B cell (primary cell): ENCODE results near the gene BEX4. TPM values are rescaled to one million over a fixed set of nuclear protein-coding genes. Genes with fewer than 3 reads are reported as not detected.
"Not testable (repeated sequence)": the region's sequence is repeated elsewhere in the genome, so short reads cannot be mapped to it uniquely, and the experiment has no call there.

Source experiments
- ATAC-seq: fragments of 200-7000 bp; cut with Tn5 transposase; one replicate; pipeline ENCODE4 v1.10.0; 2021; ENCODE audit warnings: low read depth, mild to moderate bottlenecking, moderate number of reproducible peaks, moderate library complexity
- CTCF ChIA-PET: fragments of 350-600 bp; sonication (Branson Sonifier 250); formaldehyde crosslinking; loops from one replicate; lab custom pipeline; 2021; ENCODE audit warnings: antibody characterized with exemption, inconsistent platforms; lab: Charles Lee
- POLR2A ChIA-PET: fragments of 350-600 bp; sonication (Branson Sonifier 250); formaldehyde crosslinking; loops from one replicate; lab custom pipeline; 2021; ENCODE audit warnings: antibody characterized with exemption; lab: Charles Lee
- DNase-seq: peaks from one replicate; pipeline ENCODE4 v3.0.0; 2013
- H2AFZ ChIP-seq: 2 replicates; pipeline ENCODE4 v1.6.1; 2012; ENCODE audit warnings: mild to moderate bottlenecking, low read depth, low read length; ENCODE audit not compliant: insufficient read depth, poor library complexity, severe bottlenecking
- H3K27ac ChIP-seq, 2 donors: 1 replicate in 1 of 2; 2 replicates in 1 of 2; pipeline ENCODE4 v1.5.1; 2012 to 2013; ENCODE audit warnings: low read length in 2 of 2, mild to moderate bottlenecking in 2 of 2, moderate library complexity in 1 of 2
- H3K27me3 ChIP-seq, 4 experiments: fragments of 200-600 bp in 1 of 4; sonication (generic) in 1 of 4; replicated peaks in 1 of 4; 1 replicate in 2 of 4; 2 replicates in 2 of 4; pipeline versions ENCODE4 v1.6.1 to v1.7.0; 2013 to 2016; ENCODE audit warnings: low read length in 3 of 4, mild to moderate bottlenecking in 2 of 4, mixed read lengths in 1 of 4, moderate library complexity in 1 of 4; ENCODE audit not compliant: insufficient read depth in 4 of 4, control insufficient read depth in 3 of 4; ENCODE audit errors: control extremely low read depth in 1 of 4
- H3K36me3 ChIP-seq, 2 experiments: replicated peaks in 1 of 2; 1 replicate in 1 of 2; 2 replicates in 1 of 2; pipeline versions ENCODE4 v1.6.1 to v1.7.1; 2013; ENCODE audit warnings: low read length in 1 of 2; ENCODE audit not compliant: insufficient read depth in 2 of 2, control insufficient read depth in 1 of 2; ENCODE audit errors: control extremely low read depth in 1 of 2, extremely low read depth in 1 of 2
- H3K4me1 ChIP-seq, 2 donors: fragments of 200-600 bp in 1 of 2; sonication (generic) in 1 of 2; 1 replicate in 1 of 2; 2 replicates in 1 of 2; pipeline versions ENCODE4 v1.5.1 to v1.6.1; 2013 to 2017; ENCODE audit warnings: low read length in 2 of 2; ENCODE audit not compliant: control insufficient read depth in 2 of 2, insufficient read depth in 2 of 2
- H3K4me2 ChIP-seq: replicated peaks from 2 replicates; pipeline ENCODE3; 2012; ENCODE audit warnings: mild to moderate bottlenecking, low read depth, low read length; ENCODE audit not compliant: poor library complexity, severe bottlenecking
- H3K4me3 ChIP-seq, 5 experiments: fragments of 200-600 bp in 1 of 5; sonication (generic) in 1 of 5; 1 replicate in 3 of 5; 2 replicates in 2 of 5; pipeline versions ENCODE4 v1.5.1 to v1.7.0; 2011 to 2016; ENCODE audit warnings: low read length in 4 of 5, mild to moderate bottlenecking in 4 of 5, low read depth in 2 of 5, control low read depth in 1 of 5, moderate library complexity in 1 of 5; ENCODE audit not compliant: insufficient read depth in 1 of 5; ENCODE audit errors: control extremely low read depth in 1 of 5, extremely low read depth in 1 of 5
- H3K79me2 ChIP-seq: fragments of 200-600 bp; sonication (generic); one replicate; pipeline ENCODE4 v1.6.0; 2016; ENCODE audit warnings: low read length; ENCODE audit not compliant: control insufficient read depth, insufficient read depth
- H3K9ac ChIP-seq: fragments of 200-600 bp; sonication (generic); 2 replicates; pipeline ENCODE4 v1.6.1; 2017; ENCODE audit warnings: mild to moderate bottlenecking, low read length, moderate library complexity
- H3K9me3 ChIP-seq, 3 donors: one replicate each; pipeline versions ENCODE4 v1.6.1 to v1.7.1; 2013; ENCODE audit warnings: low read length in 2 of 3; ENCODE audit not compliant: control insufficient read depth in 2 of 3, insufficient read depth in 1 of 3; ENCODE audit errors: control extremely low read depth in 1 of 3
- H4K20me1 ChIP-seq: 2 replicates; pipeline ENCODE4 v1.6.0; 2012; ENCODE audit warnings: mild to moderate bottlenecking, low read length; ENCODE audit not compliant: insufficient read depth, control insufficient read depth, poor library complexity, severe bottlenecking
- H3K27ac Mint-ChIP-seq: one replicate; pipeline ENCODE4 v1.8.0; 2021; ENCODE audit warnings: mixed read lengths
- H3K27me3 Mint-ChIP-seq: one replicate; pipeline ENCODE4 v1.8.0; 2021; ENCODE audit warnings: mixed read lengths
- H3K4me1 Mint-ChIP-seq: one replicate; pipeline ENCODE4 v1.8.0; 2021; ENCODE audit warnings: mixed read lengths
- H3K4me3 Mint-ChIP-seq: one replicate; pipeline ENCODE4 v1.8.0; 2021; ENCODE audit warnings: mixed read lengths
- H3K9me3 Mint-ChIP-seq: one replicate; pipeline ENCODE4 v1.8.0; 2022; ENCODE audit warnings: mixed read lengths; ENCODE audit not compliant: insufficient read depth
- CTCF ChIP-seq: fragments of 200-600 bp; IDR thresholded peaks from one replicate; pipeline ENCODE4 v1.8.0; 2022; ENCODE audit warnings: antibody characterized with exemption, mild to moderate bottlenecking
- EZH2 ChIP-seq: IDR thresholded peaks from 2 replicates; pipeline ENCODE4 v1.6.1; 2012; ENCODE audit warnings: borderline replicate concordance, low read depth, mild to moderate bottlenecking, moderate library complexity, low read length; ENCODE audit not compliant: insufficient read depth, poor library complexity, severe bottlenecking
- WGBS: methylation state at CpG from one replicate; pipeline ENCODE4 v1.1.5; 2013; ENCODE audit warnings: missing lambda C conversion rate; ENCODE audit not compliant: insufficient coverage; 5-methylcytosine and 5-hydroxymethylcytosine counted together
- intact Hi-C: fragments of 100-400 bp; cut with micrococcal nuclease; formaldehyde crosslinking; loops from one replicate; pipeline ENCODE4 v1.10.0; 2022
- polyA plus RNA-seq: library from polyadenylated mRNA; depleted of rRNA; stranded (reverse); fragments of >200 nt; gene quantifications from 2 replicates; pipeline ENCODE4 v1.2.3, GENCODE V29; 2012
- total RNA-seq, 2 donors: library from RNA; stranded (reverse); fragments of 120-200 nt in 1 of 2; gene quantifications; 1 replicate in 1 of 2; 2 replicates in 1 of 2; pipeline versions ENCODE4 v1.2.3 to v1.2.4, GENCODE V29; 2013 to 2022

Gene BEX4
- total and polyA plus RNA-seq, 2 donors (not counting 1 experiment from before 2014, with no cell fraction given): 19.8 to 32.1 TPM

- intact Hi-C loops: no loop called here
- Histone ChIP-seq H3K4me3 (no peak overlapping the region), H3K27me3 (peaks cover 0 to 3% (median 0%) of the 10 kb centered on the region in 4 experiments), H3K36me3 (no peaks in the 10 kb centered on the region), H4K20me1 (no peaks in the 10 kb centered on the region), H3K27ac (no peak overlapping the region), H3K4me1 (peaks cover 2 to 5% of the 10 kb centered on the region in 2 donors), H3K4me2 (no peak overlapping the region), H2AFZ (no peak overlapping the region), H3K9me3 (no peaks in the 10 kb centered on the region), H3K79me2 (no peaks in the 10 kb centered on the region), H3K9ac (no peak overlapping the region)
- Mint-ChIP-seq H3K4me3 (no peak overlapping the region), H3K9me3 (no peaks in the 10 kb centered on the region), H3K27me3 (peaks cover 7% of the 10 kb centered on the region), H3K27ac (no peak overlapping the region), H3K4me1 (peaks cover 5% of the 10 kb centered on the region)
- ATAC-seq (no peak), DNase-seq (no peak)
- POLR2A ChIA-PET: no interaction called here
- TF ChIP-seq CTCF: no peak
- TF ChIP-seq EZH2: no peak
- CTCF ChIA-PET: no interaction called here
- 95% methylated on average over 22 of the region's 39 CpGs for WGBS
These were observed 5.8 kb downstream of the BEX4 start for GRCh38 chrX:103220511-103221323.

- H3K27me3 Mint-ChIP-seq, CTCF ChIA-PET, H3K4me2 ChIP-seq, DNase-seq, H3K36me3 ChIP-seq, H3K4me3 ChIP-seq, intact Hi-C loops, ATAC-seq, H3K4me1 ChIP-seq, POLR2A ChIA-PET, H3K9me3 Mint-ChIP-seq, H3K9me3 ChIP-seq, H3K79me2 ChIP-seq, H2AFZ ChIP-seq, H4K20me1 ChIP-seq, H3K9ac ChIP-seq, H3K27ac Mint-ChIP-seq, H3K4me1 Mint-ChIP-seq, H3K27ac ChIP-seq, H3K4me3 Mint-ChIP-seq, H3K27me3 ChIP-seq: not testable (repeated sequence)
- no CpG with 5 or more reads among the region's 4 CpGs for WGBS
These were observed 11.0 kb downstream of the BEX4 start for GRCh38 chrX:103225918-103226317.
